MCF 10A (cell line): Measurements from ENCODE around the gene TRIM40. TPM values are rescaled to one million over a fixed set of nuclear protein-coding genes. Genes with fewer than 3 reads are reported as not detected.
A peak's percentile ranks its signal among the peaks of the same experiment; 100 is the strongest.

ENCODE experiments used
- BruUV-seq: library from RNA; stranded (reverse); fragments of 400-500 nt; replicated peaks from 2 replicates; lab custom pipeline; 2021; lab: Mats Ljungman, UMichigan
- CTCF ChIA-PET: fragments of 300-600 bp; sonication (Branson Sonifier 250); formaldehyde crosslinking; extraction: SDS; loops from one replicate; lab custom pipeline; 2021; ENCODE audit warnings: antibody characterized with exemption, inconsistent platforms; lab: Yijun Ruan, JAX
- POLR2A ChIA-PET: fragments of 300-600, 350-650 bp; sonication (Branson Sonifier 250); formaldehyde crosslinking; extraction: SDS; loops from one replicate; lab custom pipeline; 2020; ENCODE audit warnings: antibody characterized with exemption, inconsistent platforms; lab: Yijun Ruan, JAX
- DNase-seq: peaks from one replicate; pipeline ENCODE4 v3.0.0-alpha.2; 2018; ENCODE audit not compliant: unreplicated experiment
- H3K27ac Mint-ChIP-seq: one replicate; pipeline ENCODE4 v1.8.0; 2022; ENCODE audit warnings: mild to moderate bottlenecking, low read depth, mixed read lengths; ENCODE audit not compliant: unreplicated experiment
- H3K27me3 Mint-ChIP-seq: one replicate; pipeline ENCODE4 v1.8.0; 2022; ENCODE audit warnings: mixed read lengths; ENCODE audit not compliant: insufficient read depth, unreplicated experiment
- H3K36me3 Mint-ChIP-seq: one replicate; pipeline ENCODE4 v1.8.0; 2022; ENCODE audit warnings: mild to moderate bottlenecking, moderate library complexity, mixed read lengths; ENCODE audit not compliant: insufficient read depth, unreplicated experiment
- H3K4me1 Mint-ChIP-seq: one replicate; pipeline ENCODE4 v1.8.0; 2022; ENCODE audit warnings: mixed read lengths; ENCODE audit not compliant: insufficient read depth, unreplicated experiment
- H3K4me3 Mint-ChIP-seq: one replicate; pipeline ENCODE4 v1.8.0; 2022; ENCODE audit warnings: mild to moderate bottlenecking, moderate library complexity, mixed read lengths; ENCODE audit not compliant: unreplicated experiment
- H3K9me3 Mint-ChIP-seq: one replicate; pipeline ENCODE4 v1.8.0; 2022; ENCODE audit warnings: mixed read lengths; ENCODE audit not compliant: unreplicated experiment
- CTCF ChIP-seq: fragments of 200-600 bp; IDR thresholded peaks from one replicate; pipeline ENCODE4 v1.8.0; 2022; ENCODE audit warnings: antibody characterized with exemption, mild to moderate bottlenecking; ENCODE audit not compliant: unreplicated experiment
- intact Hi-C: fragments of 100-400 bp; cut with micrococcal nuclease; formaldehyde crosslinking; loops from 2 replicates; pipeline ENCODE4 v1.14.1; 2022
- total RNA-seq: library from RNA; stranded (reverse); gene quantifications from 2 replicates; pipeline ENCODE4 v1.2.3, GENCODE V29; 2022

TRIM40 gene
- total RNA-seq, 1 experiment from 2014 or later = not detected

- peak overlapping the region; percentile 5 for H3K4me3 Mint-ChIP-seq
- POLR2A ChIA-PET = interaction anchor here (0.6 to 3.9 kb wide), 8 partner anchors 13 to 173 kb away, joined by 3 to 17 read pairs (median 4); partner anchors contain the start of genes POLR1H and PPP1R11
- intact Hi-C loops = no loop called here
- TF ChIP-seq CTCF = no peak
- peak; percentile 93 for DNase-seq
- H3K27ac Mint-ChIP-seq = peak overlapping the region; percentile 44
- no peaks in the 10 kb centered on the region for H3K9me3 Mint-ChIP-seq
- peaks cover 26% of the 10 kb centered on the region for H3K4me1 Mint-ChIP-seq
- no peaks in the 10 kb centered on the region for H3K36me3 Mint-ChIP-seq
- H3K27me3 Mint-ChIP-seq = no peaks in the 10 kb centered on the region
- no TSS peak for BruUV-seq
- CTCF ChIA-PET = interaction anchor here (0.6 to 2.5 kb wide), 6 partner anchors 12 to 505 kb away, joined by 3 to 25 read pairs (median 6); no protein-coding TSS in a partner anchor
These were observed 19.0 kb downstream of the TRIM40 start for GRCh38 chr6:30154709-30155519.

GRCh38 chr6:30155520-30156261 lies 19.8 kb downstream of the TRIM40 start:
- Mint-ChIP-seq H3K9me3 (no peaks in the 10 kb centered on the region), H3K36me3 (no peaks in the 10 kb centered on the region), H3K4me1 (peaks cover 26% of the 10 kb centered on the region), H3K4me3 (peak overlapping the region; percentile 17), H3K27me3 (no peaks in the 10 kb centered on the region), H3K27ac (peak overlapping the region; percentile 39)
- ChIA-PET CTCF (interaction anchor here (0.9 to 2.5 kb wide), 3 partner anchors 24 to 506 kb away, joined by 3 to 25 read pairs (median 4); no protein-coding TSS in a partner anchor), POLR2A (interaction anchor here (0.9 to 3.9 kb wide), 5 partner anchors 50 to 95 kb away, joined by 4 to 17 read pairs (median 5); partner anchors contain the start of genes POLR1H and PPP1R11)
- intact Hi-C loops = no loop called here
- DNase-seq = peak; percentile 16
- TF ChIP-seq CTCF = no peak
- no TSS peak for BruUV-seq

GRCh38 chr6:30156262-30156599 lies 20.3 kb downstream of the TRIM40 start:
- peak; percentile 90 for DNase-seq
- TF ChIP-seq CTCF = no peak
- no peaks in the 10 kb centered on the region for H3K27me3 Mint-ChIP-seq
- H3K36me3 Mint-ChIP-seq = no peaks in the 10 kb centered on the region
- no peaks in the 10 kb centered on the region for H3K9me3 Mint-ChIP-seq
- intact Hi-C loops = no loop called here
- CTCF ChIA-PET = interaction anchor here (2.5 kb wide), 1 partner anchor 25 kb away, joined by 25 read pairs; no protein-coding TSS in a partner anchor
- peaks cover 26% of the 10 kb centered on the region for H3K4me1 Mint-ChIP-seq
- POLR2A ChIA-PET = interaction anchor here (1.4 to 3.9 kb wide), 2 partner anchors 54 to 95 kb away, joined by 4 to 17 read pairs; partner anchors contain the start of gene POLR1H
- no TSS peak for BruUV-seq
- H3K27ac Mint-ChIP-seq = peak overlapping the region; percentile 39
- peak overlapping the region; percentile 17 for H3K4me3 Mint-ChIP-seq

GRCh38 chr6:30156774-30157173 lies 20.8 kb downstream of the TRIM40 start:
- H3K4me3 Mint-ChIP-seq = no peak overlapping the region
- DNase-seq = no peak
- ChIA-PET CTCF (interaction anchor here (0.6 kb wide), 1 partner anchor 25 kb away, joined by 3 read pairs; no protein-coding TSS in a partner anchor), POLR2A (interaction anchor here (0.6 to 3.9 kb wide), 3 partner anchors 26 to 769 kb away, joined by 3 to 17 read pairs (median 3); partner anchors contain the start of gene POLR1H)
- peaks cover 26% of the 10 kb centered on the region for H3K4me1 Mint-ChIP-seq
- H3K36me3 Mint-ChIP-seq = no peaks in the 10 kb centered on the region
- peak overlapping the region; percentile 39 for H3K27ac Mint-ChIP-seq
- no peaks in the 10 kb centered on the region for H3K27me3 Mint-ChIP-seq
- no peaks in the 10 kb centered on the region for H3K9me3 Mint-ChIP-seq
- BruUV-seq = no TSS peak
- intact Hi-C loops = no loop called here
- TF ChIP-seq CTCF = no peak
